BE2C (cell line): ENCODE results near the gene NDUFA3.
A peak's percentile ranks its signal among the peaks of the same experiment; 100 is the strongest.

ENCODE experiments used
- DNase-seq: peaks from one replicate; pipeline ENCODE4 v3.0.0-alpha.2; 2020
- H3K27me3 ChIP-seq: fragments of 250-450 bp; sonication (Bioruptor Pico); 2 replicates; pipeline ENCODE4 v1.5.1; 2020; ENCODE audit warnings: mild to moderate bottlenecking
- H3K36me3 ChIP-seq: fragments of 250-450 bp; sonication (Bioruptor Pico); 2 replicates; pipeline ENCODE4 v1.5.1; 2020; ENCODE audit warnings: mild to moderate bottlenecking
- H3K4me1 ChIP-seq: fragments of 250-450 bp; sonication (Bioruptor Pico); 2 replicates; pipeline ENCODE4 v1.5.1; 2020
- H3K4me3 ChIP-seq: 2 replicates; pipeline ENCODE4 v1.5.1; 2011; ENCODE audit warnings: low read depth, low read length
- H3K9me3 ChIP-seq: fragments of 250-450 bp; sonication (Bioruptor Pico); 2 replicates; pipeline ENCODE4 v1.5.1; 2020
- TF ChIP-seq, protein P1 (sequence below): IDR thresholded peaks from 2 replicates; pipeline ENCODE4 v1.5.1; 2012; ENCODE audit warnings: mild to moderate bottlenecking, low read depth, low read length

Gene NDUFA3

DNA sequence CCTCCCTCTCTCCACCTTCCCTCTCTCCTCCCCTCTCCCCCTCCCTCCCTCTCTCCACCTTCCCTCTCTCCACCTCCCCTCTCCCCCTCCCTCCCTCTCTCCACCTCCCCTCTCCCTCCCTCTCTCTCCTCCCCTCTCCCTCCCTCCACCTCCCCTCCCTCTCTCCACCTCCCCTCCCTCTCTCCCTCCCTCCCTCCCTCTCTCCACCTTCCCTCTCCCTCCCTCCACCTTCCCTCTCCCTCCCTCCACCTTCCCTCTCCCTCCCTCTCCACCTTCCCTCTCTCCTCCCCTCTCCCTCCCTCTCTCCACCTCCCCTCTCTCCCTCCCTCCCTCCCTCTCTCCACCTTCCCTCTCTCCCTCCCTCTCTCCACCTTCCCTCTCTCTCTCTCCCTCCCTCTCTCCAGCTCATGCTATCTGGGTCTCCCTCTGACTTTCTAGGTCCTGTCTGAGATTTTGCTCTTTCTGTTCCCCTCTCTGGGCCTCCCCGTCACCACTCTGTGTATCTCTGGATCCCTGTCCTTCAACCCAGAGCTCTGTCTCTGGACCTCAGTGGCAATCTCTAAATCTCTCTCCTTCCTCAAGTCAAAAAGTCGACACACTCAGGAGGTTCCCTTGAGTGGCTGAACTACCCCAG lies 31.4 kb downstream of the NDUFA3 start:
- Histone ChIP-seq H3K4me3 (no peak overlapping the region), H3K4me1 (no peaks in the 10 kb centered on the region), H3K9me3 (no peaks in the 10 kb centered on the region), H3K36me3 (peaks cover 13% of the 10 kb centered on the region), H3K27me3 (no peaks in the 10 kb centered on the region)
- DNase-seq, result no peak
- TF ChIP-seq, protein P1, sequence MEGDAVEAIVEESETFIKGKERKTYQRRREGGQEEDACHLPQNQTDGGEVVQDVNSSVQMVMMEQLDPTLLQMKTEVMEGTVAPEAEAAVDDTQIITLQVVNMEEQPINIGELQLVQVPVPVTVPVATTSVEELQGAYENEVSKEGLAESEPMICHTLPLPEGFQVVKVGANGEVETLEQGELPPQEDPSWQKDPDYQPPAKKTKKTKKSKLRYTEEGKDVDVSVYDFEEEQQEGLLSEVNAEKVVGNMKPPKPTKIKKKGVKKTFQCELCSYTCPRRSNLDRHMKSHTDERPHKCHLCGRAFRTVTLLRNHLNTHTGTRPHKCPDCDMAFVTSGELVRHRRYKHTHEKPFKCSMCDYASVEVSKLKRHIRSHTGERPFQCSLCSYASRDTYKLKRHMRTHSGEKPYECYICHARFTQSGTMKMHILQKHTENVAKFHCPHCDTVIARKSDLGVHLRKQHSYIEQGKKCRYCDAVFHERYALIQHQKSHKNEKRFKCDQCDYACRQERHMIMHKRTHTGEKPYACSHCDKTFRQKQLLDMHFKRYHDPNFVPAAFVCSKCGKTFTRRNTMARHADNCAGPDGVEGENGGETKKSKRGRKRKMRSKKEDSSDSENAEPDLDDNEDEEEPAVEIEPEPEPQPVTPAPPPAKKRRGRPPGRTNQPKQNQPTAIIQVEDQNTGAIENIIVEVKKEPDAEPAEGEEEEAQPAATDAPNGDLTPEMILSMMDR, result no peak

DNA sequence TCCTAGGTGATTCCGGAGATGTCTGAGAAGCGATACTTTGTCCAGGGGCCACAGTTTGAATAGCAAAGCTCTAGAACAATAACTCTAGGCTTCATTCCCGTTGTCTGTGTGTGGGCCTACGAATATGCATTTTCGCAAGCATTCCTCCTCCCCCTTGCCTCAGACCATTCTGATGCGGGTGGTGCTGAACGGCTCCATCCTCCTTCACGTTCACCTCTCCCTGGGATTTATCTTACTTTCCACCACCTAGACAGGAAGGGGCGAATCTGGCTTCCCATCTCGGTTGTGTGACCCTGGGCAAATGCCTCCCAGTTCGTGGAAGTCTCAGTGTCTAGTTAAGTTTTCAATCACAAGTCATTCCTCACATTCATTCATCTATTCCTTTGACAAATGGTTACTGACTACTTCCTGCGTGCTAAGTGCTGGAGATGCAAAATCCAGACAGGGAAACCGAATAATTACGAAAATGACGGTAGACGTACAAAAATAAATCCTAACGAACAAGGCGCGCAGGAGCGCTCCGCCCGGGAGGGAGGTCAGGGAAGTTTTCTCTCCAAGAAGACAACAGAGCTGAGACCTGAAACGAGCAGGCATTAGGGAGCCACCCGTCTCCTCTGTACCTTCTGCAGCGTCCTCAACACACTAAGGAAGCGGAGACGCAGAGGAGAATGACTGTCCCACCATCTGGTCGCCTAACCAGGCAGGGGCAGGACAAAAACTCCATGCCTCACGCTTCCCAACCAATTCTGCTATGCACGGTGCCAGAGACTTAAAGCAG lies 33.6 kb downstream of the NDUFA3 start:
- no peak for DNase-seq
- peak overlapping the region; percentile 60 for H3K4me3 ChIP-seq
- TF ChIP-seq, protein P1, result no peak

DNA sequence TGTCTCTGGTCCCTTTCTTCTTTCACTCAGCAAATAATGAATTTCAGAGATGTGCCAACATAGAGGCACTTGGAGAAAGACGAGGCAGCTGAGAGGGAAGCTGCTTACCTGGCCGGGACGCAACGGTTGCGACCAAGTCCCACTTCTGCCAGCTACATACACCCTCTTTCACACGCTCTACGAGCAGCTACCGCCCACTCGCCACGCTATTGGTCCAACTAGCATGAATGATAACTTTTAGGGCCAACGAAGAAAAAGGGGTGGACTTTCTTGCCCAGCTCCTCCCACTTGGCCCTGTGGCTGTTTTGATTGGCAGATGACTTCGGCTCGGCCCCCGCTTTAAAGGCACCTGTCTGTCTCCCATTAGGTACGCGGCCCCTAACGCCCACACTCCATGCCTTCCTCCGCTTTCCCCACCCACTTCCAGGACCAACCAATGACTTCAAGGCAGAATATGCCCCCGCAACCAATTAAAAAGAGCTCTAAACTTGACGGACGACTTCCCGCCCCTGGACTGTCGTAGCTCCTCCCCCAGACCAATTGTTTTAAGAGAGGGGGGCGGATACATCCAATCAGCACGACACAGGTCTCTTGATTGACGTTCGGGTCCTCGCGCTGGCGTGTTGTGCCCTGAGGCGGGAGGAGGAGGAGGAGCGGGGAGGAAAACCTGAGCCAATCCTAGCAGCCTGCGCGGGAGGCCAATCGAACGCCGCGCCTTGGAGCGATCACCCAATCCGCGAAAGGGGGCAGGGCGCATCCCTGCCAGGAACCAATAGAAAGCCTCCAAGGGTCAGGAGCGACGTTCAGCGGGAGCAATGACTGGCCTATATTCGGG lies 34.4 kb downstream of the NDUFA3 start:
- DNase-seq, result peak; percentile 99
- peak overlapping the region; percentile 83 for H3K4me3 ChIP-seq
- no peaks in the 10 kb centered on the region for H3K27me3 ChIP-seq
- no peaks in the 10 kb centered on the region for H3K4me1 ChIP-seq
- peaks cover 13% of the 10 kb centered on the region for H3K36me3 ChIP-seq
- TF ChIP-seq, protein P1, result no peak
- H3K9me3 ChIP-seq, result no peaks in the 10 kb centered on the region

More for the DNA sequence above, 33.6 kb downstream of the NDUFA3 start:
- H3K9me3 ChIP-seq, result no peaks in the 10 kb centered on the region
- peaks cover 10% of the 10 kb centered on the region for H3K36me3 ChIP-seq
- H3K4me1 ChIP-seq, result no peaks in the 10 kb centered on the region
- no peaks in the 10 kb centered on the region for H3K27me3 ChIP-seq

DNA sequence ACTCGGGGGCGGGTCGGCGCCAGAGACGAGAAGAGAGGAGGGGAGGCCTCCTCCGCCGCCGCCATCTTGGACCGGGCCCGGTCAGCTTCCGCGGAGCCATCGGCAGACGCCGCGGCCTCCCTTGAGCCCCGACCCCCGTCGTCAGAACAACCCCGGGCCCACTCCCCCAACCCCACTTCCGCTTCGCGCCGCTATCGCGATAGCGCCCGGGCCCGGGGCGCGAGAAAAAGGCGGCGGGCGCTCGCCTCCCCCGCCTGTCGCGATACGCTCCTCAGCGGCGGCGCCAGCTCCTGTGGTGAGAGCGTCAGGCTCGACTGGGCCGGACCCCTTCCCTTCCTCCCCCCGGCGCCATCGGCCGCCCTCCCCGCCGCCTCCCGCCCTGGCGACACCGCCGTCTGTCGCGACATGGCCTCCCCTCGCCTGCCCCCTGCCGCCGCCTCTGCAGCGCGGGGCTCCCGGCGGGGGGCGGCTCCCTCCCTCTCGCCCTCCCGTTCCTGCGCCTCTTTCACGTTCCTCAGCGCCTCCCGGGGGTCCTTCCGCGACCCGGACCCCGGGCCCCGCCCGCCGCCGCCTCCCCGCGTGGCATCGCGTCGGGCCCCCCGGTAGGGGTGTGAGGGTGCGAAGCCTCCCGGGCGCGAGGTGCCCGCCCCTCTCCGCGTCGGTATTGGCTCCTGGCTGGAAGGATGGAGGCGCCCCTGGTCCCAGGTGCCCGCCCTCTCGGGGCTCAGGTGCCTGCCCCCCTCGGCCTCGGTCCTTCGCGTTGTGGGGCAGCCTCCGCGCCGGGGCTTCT lies 35.2 kb downstream of the NDUFA3 start, which contains the start of gene CNOT3:
CNOT3 (plus strand) TSS at position 64 of the 790 bp plus-strand sequence. CDS start 5,217 bp downstream, outside the sequence.
- Histone ChIP-seq H3K4me1 (no peaks in the 10 kb centered on the region), H3K9me3 (no peaks in the 10 kb centered on the region), H3K4me3 (peak within 1 kb of the TSS; percentile 83), H3K27me3 (no peaks in the 10 kb centered on the region), H3K36me3 (peaks cover 20% of the 10 kb centered on the region)
- DNase-seq, result peak; percentile 49
- TF ChIP-seq, protein P1, result 0 out of 2 replicates have a peak, but pooled peaks have one; percentile 9

DNA sequence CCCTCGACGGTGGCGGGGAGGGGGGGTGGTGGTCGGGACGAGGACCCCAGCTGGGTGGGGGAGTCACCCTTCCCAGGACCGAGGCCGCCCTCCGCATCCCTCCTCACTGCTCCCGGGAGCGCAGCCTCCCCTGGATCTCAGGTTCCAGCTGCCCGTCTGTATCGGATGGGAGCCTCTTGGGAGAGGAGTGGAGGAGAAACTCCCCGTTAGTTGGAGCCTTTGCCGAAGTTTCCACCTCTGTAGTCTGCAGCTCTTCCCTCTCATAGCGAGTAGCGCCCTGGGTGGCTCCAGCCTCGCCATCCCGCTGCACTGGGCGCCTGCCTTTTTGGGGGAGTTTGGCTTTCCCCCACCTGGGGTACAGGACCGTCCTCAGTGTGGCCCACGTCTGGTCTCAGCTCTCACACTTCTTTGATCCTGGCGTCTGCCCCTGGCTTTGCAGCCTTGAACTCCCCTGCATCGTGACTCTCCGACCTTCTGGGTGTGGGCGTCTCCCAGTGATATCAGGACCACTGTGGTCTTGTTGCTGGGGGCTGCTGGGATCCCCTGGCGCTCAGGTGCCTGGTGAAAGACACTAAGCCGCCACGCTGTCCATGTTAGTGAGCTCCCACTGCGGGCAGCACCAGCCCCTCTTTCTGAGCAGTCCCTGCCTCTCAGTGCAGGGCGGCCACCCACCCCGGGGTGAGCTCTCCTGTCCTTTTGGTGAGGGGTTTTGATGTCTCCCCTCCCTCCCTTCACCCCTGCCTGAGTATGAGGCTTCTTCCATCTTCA lies 36.0 kb downstream of the NDUFA3 start:
- H3K4me1 ChIP-seq, result no peaks in the 10 kb centered on the region
- TF ChIP-seq, protein P1, result no peak
- DNase-seq, result no peak
- no peaks in the 10 kb centered on the region for H3K9me3 ChIP-seq
- H3K27me3 ChIP-seq, result no peaks in the 10 kb centered on the region
- peak overlapping the region; percentile 83 for H3K4me3 ChIP-seq
- peaks cover 28% of the 10 kb centered on the region for H3K36me3 ChIP-seq
